ENCODE results near the gene SYNE1. TPM values are rescaled to one million over a fixed set of nuclear protein-coding genes. Genes with fewer than 3 reads are reported as not detected.

SYNE1 gene
- polyA plus RNA-seq, 1 donor from 2014 or later = 38.5 TPM

DNA sequence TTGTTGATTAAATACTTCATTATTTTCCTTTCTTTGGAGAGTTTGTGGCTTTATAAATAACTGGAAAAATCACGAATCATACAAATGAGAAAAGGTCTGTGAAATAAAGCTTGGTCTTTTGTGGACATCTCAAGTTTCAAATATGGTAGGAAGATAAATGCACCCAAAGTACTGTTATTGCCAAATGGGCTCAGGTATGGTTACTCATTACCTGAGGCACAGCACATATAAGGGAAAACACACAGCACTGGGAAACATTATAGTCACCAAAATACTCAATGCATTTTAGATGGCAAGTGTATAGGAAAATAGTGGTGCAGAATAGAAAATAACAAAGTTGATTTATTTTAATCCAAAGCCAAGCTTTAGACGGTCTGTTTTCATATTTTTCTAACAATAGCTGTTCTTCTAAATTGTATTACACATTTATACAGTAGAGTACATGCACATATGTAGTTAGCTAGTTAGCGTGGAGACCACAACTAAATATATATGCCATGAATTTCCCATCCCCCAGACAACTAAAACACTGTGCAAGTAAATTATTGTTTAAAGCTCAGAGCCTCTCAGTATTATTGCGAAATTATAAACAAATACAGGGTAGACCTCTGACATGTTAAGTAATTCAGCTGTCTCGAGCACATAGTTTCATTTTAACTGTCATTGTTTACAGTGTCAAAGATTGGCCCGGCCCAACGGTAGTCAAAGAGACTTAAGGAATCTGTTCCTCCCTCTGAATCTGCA lies 336.0 kb downstream of the SYNE1 start:
- H3K79me2 ChIP-seq (replicated peaks; ENCODE audit: insufficient read depth, low read length) = peaks cover 9% of the 10 kb centered on the region
- peak overlapping the region; percentile 87 for H2AFZ ChIP-seq (ENCODE audit: low read depth, low read length)
- peak overlapping the region; percentile 76 for H3K9ac ChIP-seq (ENCODE audit: low read length)
- peak overlapping the region; percentile 82 for H3K27ac ChIP-seq (ENCODE audit: low read length)
- TF ChIP-seq, protein P1, sequence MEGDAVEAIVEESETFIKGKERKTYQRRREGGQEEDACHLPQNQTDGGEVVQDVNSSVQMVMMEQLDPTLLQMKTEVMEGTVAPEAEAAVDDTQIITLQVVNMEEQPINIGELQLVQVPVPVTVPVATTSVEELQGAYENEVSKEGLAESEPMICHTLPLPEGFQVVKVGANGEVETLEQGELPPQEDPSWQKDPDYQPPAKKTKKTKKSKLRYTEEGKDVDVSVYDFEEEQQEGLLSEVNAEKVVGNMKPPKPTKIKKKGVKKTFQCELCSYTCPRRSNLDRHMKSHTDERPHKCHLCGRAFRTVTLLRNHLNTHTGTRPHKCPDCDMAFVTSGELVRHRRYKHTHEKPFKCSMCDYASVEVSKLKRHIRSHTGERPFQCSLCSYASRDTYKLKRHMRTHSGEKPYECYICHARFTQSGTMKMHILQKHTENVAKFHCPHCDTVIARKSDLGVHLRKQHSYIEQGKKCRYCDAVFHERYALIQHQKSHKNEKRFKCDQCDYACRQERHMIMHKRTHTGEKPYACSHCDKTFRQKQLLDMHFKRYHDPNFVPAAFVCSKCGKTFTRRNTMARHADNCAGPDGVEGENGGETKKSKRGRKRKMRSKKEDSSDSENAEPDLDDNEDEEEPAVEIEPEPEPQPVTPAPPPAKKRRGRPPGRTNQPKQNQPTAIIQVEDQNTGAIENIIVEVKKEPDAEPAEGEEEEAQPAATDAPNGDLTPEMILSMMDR (IDR thresholded peaks at IDR 0.05; ENCODE audit: poor library complexity, severe bottlenecking) = no peak
- TF ChIP-seq RAD21 (conservative IDR thresholded peaks at IDR 0.05) (no peak), SMC3 (conservative IDR thresholded peaks at IDR 0.05; ENCODE audit: poor library complexity) (no peak), MXI1 (conservative IDR thresholded peaks at IDR 0.05; ENCODE audit: poor library complexity, severe bottlenecking) (no peak), POLR2AphosphoS5 (IDR thresholded peaks at IDR 0.05) (no peak), TAF1 (IDR thresholded peaks at IDR 0.05; ENCODE audit: low read depth) (no peak), EP300 (conservative IDR thresholded peaks at IDR 0.05; ENCODE audit: poor library complexity, severe bottlenecking) (no peak), EZH2 (IDR thresholded peaks at IDR 0.05; ENCODE audit: borderline replicate concordance, insufficient read depth, low read length, poor library complexity, severe bottlenecking) (no peak)
- TF ChIP-seq, protein P2, sequence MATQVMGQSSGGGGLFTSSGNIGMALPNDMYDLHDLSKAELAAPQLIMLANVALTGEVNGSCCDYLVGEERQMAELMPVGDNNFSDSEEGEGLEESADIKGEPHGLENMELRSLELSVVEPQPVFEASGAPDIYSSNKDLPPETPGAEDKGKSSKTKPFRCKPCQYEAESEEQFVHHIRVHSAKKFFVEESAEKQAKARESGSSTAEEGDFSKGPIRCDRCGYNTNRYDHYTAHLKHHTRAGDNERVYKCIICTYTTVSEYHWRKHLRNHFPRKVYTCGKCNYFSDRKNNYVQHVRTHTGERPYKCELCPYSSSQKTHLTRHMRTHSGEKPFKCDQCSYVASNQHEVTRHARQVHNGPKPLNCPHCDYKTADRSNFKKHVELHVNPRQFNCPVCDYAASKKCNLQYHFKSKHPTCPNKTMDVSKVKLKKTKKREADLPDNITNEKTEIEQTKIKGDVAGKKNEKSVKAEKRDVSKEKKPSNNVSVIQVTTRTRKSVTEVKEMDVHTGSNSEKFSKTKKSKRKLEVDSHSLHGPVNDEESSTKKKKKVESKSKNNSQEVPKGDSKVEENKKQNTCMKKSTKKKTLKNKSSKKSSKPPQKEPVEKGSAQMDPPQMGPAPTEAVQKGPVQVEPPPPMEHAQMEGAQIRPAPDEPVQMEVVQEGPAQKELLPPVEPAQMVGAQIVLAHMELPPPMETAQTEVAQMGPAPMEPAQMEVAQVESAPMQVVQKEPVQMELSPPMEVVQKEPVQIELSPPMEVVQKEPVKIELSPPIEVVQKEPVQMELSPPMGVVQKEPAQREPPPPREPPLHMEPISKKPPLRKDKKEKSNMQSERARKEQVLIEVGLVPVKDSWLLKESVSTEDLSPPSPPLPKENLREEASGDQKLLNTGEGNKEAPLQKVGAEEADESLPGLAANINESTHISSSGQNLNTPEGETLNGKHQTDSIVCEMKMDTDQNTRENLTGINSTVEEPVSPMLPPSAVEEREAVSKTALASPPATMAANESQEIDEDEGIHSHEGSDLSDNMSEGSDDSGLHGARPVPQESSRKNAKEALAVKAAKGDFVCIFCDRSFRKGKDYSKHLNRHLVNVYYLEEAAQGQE (IDR thresholded peaks at IDR 0.05; ENCODE audit: borderline replicate concordance) = no peak
- H3K27me3 ChIP-seq (ENCODE audit: insufficient read depth, low read depth, low read length) = no peaks in the 10 kb centered on the region
- no peaks in the 10 kb centered on the region for H3F3A ChIP-seq (ENCODE audit: insufficient read depth, low read length, poor library complexity, severe bottlenecking)
- H3K9me2 ChIP-seq (ENCODE audit: insufficient read depth, low read length) = no peaks in the 10 kb centered on the region
- H3K36me3 ChIP-seq (ENCODE audit: insufficient read depth, low read length) = no peaks in the 10 kb centered on the region
- H3K9me3 ChIP-seq (ENCODE audit: low read length) = no peaks in the 10 kb centered on the region
- no peaks in the 10 kb centered on the region for H4K20me1 ChIP-seq (ENCODE audit: insufficient read depth)
- peak overlapping the region; percentile 89 for H3K4me2 ChIP-seq (ENCODE audit: low read length)
- H3K4me3 ChIP-seq (ENCODE audit: low read length) = peak overlapping the region; percentile 75

GRCh38 chr6:152300517-152300916 lies 336.6 kb downstream of the SYNE1 start:
- H3K9me3 ChIP-seq (ENCODE audit: low read length) = no peaks in the 10 kb centered on the region
- peaks cover 9% of the 10 kb centered on the region for H3K79me2 ChIP-seq (replicated peaks; ENCODE audit: insufficient read depth, low read length)
- no peaks in the 10 kb centered on the region for H3K9me2 ChIP-seq (ENCODE audit: insufficient read depth, low read length)
- TF ChIP-seq EP300 (conservative IDR thresholded peaks at IDR 0.05; ENCODE audit: poor library complexity, severe bottlenecking) (no peak), EZH2 (IDR thresholded peaks at IDR 0.05; ENCODE audit: borderline replicate concordance, insufficient read depth, low read length, poor library complexity, severe bottlenecking) (no peak), SMC3 (conservative IDR thresholded peaks at IDR 0.05; ENCODE audit: poor library complexity) (no peak), RAD21 (conservative IDR thresholded peaks at IDR 0.05) (no peak), TAF1 (IDR thresholded peaks at IDR 0.05; ENCODE audit: low read depth) (no peak), POLR2AphosphoS5 (IDR thresholded peaks at IDR 0.05) (no peak), MXI1 (conservative IDR thresholded peaks at IDR 0.05; ENCODE audit: poor library complexity, severe bottlenecking) (no peak)
- TF ChIP-seq, protein P2 (IDR thresholded peaks at IDR 0.05; ENCODE audit: borderline replicate concordance) = no peak
- TF ChIP-seq, protein P1 (IDR thresholded peaks at IDR 0.05; ENCODE audit: poor library complexity, severe bottlenecking) = no peak
- H3K4me3 ChIP-seq (ENCODE audit: low read length) = peak overlapping the region; percentile 75
- H3K27ac ChIP-seq (ENCODE audit: low read length) = no peak overlapping the region
- H3K9ac ChIP-seq (ENCODE audit: low read length) = peak overlapping the region; percentile 76
- peak overlapping the region; percentile 89 for H3K4me2 ChIP-seq (ENCODE audit: low read length)
- no peak overlapping the region for H2AFZ ChIP-seq (ENCODE audit: low read depth, low read length)
- no peaks in the 10 kb centered on the region for H3K27me3 ChIP-seq (ENCODE audit: insufficient read depth, low read depth, low read length)
- H3F3A ChIP-seq (ENCODE audit: insufficient read depth, low read length, poor library complexity, severe bottlenecking) = no peaks in the 10 kb centered on the region
- H4K20me1 ChIP-seq (ENCODE audit: insufficient read depth) = no peaks in the 10 kb centered on the region
- no peaks in the 10 kb centered on the region for H3K36me3 ChIP-seq (ENCODE audit: insufficient read depth, low read length)
